ENCODE data around the gene TTLL12.

- TF ChIP-seq POLR2AphosphoS5 (IDR thresholded peaks at IDR 0.05; ENCODE audit: low read depth) (no peak), SPI1 (IDR thresholded peaks at IDR 0.05; ENCODE audit: borderline replicate concordance, low read depth) (no peak)
Observed at GRCh38 chr22:43234264-43234988, 47.5 kb upstream of the TTLL12 start.

All from HL-60 (cell line).